HG03097 (cell line): ENCODE results near the gene MIB2.

Experiments used
- ATAC-seq: cut with Tn5 transposase; IDR thresholded peaks from one replicate; pipeline ENCODE4 v1.9.1; 2021; ENCODE audit not compliant: unreplicated experiment, low FRiP score

The MIB2 gene

DNA sequence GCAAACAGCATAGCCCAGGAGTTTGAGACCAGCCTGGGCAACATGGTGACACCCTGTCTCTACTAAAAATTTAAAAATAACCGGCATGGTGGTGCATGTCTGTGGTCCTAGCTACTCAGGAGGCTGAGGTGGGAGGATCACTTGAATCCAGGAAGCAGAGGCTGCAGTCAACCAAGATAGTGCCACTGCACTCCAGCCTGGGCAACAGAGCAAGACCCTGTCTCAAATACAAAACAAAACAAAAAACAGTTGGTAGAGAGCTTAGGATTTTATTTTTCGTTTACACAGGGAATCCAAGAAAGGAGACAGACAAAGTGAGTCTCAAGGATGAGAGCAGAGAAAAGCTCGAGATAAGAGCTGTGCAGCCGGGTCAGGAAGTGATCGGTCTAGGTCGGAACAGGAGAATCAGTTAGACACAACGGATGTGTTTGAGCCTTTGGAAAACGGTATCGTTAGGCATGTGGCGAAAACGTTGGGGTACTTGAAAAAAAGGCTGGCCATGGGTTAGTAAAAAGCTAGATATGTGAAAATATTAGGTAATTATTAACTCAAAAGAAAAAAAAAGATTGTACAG lies 1.7 kb upstream of the MIB2 start:
- ATAC-seq: no peak

DNA sequence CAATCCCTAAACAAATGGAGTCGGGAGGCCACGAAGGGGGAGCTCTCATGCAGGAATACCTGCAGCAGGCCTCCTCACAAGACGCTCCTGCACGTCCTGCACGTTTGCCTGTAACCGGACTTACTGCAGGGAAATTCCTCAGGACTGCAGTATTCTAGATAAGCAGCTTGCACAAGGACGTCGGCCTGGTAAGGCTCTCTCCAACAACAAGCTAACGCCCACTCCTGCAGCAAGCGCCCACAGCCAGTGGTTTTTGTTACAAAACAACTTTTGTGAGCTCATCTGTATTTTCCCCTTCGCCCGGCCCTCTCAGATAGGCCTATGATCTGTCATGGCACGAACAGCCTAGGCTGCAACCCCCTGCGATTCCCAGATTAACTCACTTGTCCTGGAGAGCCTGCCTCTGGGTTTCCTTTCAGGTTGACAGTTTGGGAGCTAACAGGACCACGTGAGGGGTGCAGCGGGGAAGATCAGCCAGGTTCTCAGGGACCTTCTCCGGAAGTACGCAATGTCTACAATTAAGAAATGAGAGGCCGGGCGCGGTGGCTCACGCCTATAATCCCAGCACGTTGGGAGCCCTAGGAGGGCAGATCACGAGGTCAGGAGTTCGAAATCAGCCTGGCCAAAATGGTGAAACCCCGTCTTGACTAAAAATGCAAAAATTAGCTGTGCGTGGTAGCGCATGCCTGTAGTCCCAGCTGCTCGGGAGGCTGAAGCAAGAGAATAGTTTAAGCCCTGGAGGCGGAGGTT lies 921 bp upstream of the MIB2 start:
- ATAC-seq: no peak

DNA sequence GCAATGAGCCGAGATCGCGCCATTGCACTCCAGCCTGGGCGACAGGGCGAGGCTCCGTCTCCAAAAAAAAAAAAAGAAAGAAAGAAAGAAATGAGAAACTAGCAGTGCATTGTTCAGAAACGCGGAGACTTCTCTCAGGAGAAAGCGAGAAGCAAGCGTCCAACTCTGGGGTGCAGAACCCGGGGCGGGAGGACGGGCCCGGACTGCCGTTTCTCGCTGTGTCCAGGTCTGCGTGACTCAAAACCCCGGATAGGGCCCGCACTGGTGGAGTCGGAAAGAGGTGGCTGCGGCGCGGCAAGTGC lies 395 bp upstream of the MIB2 start:
- ATAC-seq: no peak

DNA sequence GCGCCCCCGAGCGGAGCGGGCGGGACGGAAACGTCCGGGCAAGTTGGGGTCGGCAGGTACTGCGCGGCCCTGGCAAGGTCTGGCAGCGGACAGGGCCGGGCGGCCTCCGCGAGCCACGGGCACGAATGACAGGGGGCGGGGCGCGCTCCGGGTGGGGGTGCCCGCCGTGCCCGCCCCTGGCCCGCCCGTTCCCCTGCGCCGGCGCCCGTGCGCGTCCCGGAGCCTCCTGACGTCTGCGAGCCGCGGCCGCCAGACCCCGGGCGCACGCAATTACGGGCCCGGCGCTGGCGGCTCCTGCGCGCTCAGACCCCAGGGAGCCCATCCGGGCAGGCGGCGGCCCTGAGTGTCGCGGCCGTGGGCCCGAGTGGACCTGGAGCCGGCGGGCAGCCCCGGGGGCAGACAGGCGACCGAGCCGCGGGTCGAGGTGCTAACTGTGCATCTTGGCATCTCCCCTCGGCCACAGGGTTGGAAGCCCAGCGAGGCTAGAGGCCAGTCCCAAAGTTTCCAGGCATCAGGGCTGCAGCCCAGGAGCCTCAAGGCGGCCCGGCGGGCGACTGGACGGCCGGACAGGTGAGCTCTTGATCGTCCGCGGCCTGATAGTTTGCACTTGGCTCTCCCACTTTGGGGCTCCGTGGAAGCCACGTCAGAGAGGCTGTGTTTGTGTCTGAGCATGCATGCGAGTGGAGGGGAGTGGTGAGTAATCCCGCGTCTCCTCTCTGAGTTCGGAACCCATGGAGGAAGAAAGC lies 918 bp downstream of the MIB2 start:
- ATAC-seq: no peak

DNA sequence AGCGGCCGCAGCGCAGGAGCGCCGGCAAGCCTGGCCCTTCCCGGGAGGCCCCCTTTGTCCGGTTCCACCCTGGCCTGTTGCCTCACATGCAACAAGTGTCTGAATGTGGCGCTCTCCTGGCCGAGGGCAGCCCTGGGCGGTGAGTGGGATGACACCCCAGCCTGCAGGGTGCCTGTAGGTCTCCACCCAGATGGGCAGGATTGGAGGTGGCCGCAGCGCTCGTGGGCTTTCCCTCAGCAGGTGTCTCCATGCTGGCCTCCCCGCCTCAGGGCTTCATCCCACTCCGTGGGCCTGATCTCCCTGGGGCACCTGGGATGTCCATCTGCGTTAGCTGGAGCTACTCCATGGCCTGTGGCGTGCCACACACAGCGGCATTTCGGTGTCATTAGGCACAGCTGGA lies 1.5 kb downstream of the MIB2 start:
- ATAC-seq: no peak

DNA sequence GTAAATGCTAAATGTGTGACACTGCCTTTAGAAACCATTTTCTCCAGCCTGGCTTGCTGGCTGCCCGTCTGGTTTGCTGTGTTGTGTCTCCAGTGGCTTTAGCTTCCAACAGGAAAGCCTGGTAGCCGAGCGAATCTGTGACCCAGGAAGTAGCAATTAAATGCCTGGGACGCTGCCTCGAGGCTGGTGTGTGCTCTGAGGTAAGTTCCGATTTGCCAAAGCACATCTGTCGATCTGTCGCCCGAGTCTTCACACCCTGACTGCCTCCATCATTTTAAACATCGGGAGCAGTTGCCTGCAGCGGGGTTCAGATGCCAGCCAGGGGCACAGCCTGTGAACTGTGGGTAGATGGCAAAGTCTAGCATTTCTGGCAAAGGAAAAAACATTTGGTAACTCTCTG lies 2.2 kb downstream of the MIB2 start:
- no peak for ATAC-seq

DNA sequence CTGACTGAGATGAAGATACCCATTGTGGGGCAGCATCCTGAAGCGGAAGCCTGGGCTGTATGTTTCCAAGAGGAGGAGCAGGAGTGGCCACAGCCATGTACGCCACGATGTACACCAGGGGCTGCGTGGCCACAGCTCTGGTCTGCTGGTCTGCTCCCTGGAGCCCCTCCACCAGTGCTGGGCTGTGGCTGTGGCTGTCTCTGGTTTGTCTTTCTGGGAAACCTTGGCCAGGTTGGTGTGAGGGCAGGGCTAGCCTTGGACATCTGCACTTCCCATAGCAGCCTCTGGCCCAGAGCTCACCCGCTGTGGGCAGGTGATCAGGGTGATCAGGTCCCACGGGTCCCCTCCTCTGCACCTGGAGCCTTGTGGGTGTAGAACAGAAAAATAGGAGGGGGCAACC lies 2.6 kb downstream of the MIB2 start:
- no peak for ATAC-seq

DNA sequence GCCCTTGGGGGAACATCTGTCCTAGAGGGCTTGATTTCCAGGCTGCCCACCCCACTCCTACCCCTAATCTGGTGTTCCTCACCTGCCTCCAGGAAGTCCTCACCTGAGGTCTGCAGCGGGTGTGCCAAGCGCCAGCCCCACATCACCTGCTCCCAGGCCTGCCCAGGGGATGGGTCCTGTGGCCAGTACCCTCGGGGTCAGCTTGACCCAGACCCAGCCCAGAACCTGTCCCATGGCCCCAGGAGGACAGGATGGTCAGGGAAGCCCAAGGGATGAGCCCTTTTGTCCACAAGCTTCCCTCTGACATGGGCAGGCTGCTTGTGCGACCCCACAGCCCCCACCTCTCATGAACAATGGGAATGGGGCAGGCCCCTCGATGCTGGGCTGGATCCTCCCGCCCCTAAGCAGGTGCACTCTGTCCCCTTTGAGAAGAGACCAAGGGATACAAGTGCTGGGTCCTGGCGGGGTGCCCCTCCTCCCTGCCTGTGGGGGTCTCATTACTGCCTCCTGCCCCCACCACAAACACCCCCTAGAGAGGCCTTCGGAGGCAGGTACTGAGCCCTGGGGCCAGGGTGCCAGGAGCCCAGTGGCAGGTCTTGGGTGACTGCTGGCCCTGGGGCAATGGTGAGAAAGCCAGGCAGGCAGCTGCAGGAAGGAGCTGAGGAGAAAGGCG lies 3.2 kb downstream of the MIB2 start:
- ATAC-seq: no peak

DNA sequence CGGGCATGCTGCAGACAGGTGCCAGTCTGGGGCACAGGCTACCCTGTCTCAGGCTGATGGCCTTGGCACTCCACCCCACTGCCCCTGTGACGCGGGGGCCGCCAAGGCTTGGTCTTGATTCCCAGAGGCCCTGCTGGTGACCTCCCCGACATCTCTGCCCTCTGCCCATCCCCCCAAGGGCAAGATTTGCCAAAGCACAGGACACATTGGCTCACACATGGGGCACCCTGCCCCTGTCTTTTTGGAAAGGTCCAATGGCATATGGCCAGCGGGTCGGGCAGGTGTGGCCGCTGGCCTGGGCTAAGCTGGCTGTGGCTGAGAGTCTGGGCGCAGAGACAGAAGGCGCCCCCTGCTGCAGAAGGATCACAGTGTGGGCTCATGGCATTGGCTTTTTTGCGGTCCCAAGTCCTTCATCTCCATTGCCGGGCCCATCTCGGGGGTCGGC lies 4.6 kb downstream of the MIB2 start:
- ATAC-seq: no peak

DNA sequence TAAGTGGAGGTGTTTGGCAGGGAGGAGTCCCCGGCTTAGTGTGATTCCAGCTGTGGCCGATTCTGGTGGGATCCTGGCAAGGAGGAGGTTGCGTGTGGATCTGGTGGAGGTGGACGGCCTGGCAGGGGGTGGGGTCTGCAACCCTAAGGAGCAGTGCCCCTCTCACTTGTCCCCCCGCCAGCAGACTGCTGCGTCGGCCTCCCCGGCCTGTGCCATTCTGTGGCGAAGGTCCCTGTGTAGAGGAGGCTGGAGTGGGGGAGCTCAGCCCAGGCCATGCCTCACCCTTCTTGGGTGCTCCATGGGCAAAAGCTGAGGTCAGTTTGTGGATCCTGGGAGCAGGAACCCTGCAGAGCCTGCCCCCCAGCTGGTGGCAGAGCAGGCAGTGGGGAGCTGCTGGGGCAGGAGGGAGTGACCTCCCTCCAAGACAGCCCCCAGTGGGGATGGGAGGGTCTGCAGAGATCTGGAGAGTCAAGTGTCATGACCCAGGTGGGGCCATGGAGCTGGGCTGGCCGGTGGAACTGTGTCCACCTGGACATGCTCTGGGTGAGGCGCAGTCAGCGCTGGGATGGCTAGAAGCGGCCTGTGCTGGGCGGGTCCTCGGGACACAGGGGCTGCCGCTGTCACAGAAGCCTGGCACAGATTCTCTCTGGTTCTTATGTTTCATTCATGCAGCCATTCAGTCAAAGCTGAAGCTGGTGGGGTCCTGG lies 5.3 kb downstream of the MIB2 start:
- no peak for ATAC-seq

DNA sequence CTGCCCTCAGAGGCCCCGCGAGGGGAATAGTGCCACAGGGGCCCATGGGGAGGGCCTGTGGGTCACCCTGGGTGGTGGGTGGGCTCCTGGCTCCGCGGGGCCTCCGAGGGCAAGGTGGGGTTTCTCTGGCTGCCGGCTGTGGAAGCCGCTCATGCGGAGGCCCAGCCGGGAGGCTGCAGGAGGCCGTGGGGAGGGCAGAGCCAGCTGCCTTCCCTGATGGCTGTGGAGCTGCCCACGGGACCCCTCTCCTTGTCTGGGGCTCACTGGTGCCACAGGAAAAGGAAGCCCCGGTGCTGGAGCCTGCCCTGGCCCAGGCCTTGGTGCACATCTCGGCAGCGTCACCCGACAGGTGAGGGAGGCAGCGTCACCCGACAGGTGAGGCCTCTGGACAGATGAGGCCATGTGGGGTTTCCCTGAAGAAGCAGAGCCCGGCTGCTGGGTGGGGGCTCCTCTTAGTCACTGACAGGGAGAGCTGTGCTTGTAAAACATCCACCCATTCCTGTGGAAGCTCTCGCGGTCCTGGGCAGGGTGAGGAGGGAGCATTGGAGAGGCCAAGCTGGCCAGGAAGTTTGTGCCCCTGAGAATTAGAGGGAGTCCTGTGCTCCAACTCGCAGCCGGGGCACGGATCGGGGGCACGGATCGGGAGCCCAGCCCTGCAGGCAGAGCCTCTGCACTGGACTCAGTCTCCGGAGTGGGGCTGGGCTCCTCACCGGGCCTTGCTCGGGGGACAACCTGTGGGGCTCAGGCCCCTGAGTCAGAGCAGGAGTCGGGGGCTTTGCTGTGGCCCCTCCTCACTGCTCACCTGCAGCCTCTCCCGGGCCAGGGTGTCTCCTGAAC lies 6.1 kb downstream of the MIB2 start:
- no peak for ATAC-seq

DNA sequence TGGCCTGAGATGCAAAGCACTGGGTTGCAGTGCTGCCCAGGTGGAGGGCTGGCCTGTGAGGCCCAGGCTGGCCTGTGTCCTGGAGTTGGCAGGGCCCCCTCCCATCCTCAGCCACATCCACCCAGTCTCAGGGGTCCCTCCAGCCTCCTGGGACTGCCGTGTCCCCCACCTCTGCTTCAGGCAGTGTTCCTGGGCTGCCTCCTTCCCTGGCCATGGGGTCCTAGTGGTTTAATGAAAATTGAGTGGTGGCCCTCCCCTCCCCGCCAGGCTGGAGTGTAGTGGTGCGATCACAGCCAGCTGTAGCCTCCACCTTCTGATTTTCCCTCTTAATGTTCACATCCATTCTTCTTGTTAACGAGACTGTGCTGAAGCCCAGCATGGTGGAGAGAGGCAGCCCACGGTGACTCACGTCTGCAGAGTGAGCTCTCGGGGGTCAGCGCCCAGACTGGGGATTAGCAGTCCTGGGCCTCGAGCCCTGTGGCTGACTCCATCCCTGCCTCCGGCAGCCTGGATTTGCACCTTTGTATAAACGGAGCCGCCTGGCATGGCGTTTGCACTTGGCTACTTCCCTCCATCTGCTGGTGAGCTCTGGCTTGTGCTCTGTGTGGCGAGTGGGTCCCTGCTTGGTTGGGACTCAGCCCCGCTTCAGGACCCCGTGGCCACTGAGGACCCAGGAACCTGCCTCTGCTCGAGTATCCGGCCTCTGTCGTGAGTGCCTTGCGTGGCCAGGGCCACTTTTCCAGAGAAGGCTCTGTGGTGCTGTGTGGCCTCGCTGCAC lies 6.9 kb downstream of the MIB2 start:
- no peak for ATAC-seq

DNA sequence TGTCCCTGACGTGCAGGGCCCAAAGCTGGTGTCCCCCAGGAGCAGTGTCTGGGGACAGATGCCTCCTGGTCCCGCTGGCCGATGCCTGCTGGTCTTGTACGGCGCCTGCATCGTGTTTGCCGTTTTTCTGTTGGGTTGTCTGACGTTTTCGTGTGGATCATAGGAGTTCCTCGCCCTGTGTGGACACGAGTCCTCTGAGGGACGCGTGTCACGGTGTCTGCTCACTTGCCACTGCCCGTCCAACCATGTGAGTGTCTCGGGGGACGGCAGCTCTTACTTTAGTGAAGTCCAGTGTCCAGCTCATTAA lies 7.4 kb downstream of the MIB2 start:
- no peak for ATAC-seq

DNA sequence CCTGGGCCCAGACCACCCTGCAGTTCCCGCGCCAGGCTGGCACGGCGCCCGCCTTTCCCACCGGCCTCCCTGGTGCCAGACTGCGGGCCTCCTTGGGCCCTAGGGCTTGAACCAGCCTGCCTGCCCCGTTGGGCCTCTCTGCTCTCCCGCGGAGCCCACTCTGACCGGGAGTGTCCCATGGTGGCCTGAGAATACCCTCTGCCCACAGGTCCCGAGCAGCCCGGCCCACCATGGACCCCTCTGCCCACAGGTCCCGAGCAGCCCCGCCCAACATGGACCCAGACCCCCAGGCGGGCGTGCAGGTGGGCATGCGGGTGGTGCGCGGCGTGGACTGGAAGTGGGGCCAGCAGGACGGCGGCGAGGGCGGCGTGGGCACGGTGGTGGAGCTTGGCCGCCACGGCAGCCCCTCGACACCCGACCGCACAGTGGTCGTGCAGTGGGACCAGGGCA lies 7.9 kb downstream of the MIB2 start:
- ATAC-seq: no peak

DNA sequence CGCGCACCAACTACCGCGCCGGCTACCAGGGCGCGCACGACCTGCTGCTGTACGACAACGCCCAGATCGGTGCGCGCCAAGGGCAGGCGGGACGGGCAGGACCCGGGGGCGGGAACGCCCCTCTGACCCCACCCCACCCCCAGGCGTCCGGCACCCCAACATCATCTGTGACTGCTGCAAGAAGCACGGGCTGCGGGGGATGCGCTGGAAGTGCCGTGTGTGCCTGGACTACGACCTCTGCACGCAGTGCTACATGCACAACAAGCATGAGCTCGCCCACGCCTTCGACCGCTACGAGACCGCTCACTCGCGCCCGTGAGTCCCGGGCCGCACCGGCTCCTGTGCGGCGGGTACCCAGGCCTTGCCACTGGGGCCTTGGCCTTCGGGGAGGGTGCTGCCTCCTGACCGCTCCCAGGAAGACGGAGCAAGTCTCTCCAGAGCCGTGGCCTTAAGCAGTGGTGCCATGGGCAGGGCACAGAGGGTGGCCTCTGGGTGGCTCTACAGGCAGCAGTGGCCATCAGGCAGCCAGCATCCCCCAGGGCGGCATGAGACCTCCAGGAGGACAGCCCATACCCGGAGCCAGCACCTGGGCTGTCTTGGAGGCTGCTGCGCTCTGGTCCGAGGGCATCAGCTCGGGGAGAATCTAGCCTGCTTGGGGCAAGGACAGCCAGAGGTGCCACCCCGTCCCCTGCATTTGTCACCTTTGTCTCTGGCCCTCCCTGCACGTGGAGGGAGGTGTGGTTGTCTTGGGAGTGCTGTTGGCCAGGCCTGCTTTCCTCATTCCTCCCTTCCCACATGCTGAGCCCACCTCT lies 8.5 kb downstream of the MIB2 start:
- no peak for ATAC-seq

DNA sequence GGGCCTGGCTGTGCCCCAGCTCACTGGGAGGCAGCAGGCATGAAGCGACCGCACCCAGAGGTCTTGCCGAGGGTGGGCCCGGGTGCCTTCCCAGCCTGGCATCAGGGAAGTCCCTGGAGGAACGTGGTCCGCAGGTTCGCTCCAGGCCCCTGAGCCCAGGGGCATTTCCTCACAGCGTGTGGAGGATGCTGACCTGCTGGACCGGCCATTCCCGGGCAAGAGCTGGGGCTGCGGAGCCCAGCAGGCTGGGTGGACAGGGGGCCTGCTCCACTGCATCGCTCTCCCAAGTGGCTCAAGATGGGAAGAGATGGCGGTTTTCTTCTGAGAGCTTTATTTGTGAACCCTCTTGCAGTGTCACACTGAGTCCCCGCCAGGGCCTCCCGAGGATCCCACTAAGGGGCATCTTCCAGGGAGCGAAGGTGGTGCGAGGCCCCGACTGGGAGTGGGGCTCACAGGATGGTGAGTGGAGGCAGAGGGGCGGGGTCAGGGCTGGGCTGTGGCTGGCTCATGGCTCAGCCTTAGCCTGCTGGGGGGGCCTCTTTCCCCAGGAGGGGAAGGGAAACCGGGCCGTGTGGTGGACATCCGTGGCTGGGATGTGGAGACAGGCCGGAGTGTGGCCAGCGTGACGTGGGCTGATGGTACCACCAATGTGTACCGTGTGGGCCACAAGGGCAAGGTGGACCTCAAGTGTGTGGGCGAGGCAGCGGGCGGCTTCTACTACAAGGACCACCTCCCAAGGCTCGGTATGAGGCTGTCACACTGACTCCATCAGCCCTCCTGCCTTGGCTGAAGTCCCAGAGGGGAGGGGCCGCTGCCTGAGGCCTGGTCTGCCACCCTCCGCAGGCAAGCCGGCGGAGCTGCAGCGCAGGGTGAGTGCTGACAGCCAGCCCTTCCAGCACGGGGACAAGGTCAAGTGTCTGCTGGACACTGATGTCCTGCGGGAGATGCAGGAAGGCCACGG lies 9.4 kb downstream of the MIB2 start:
- ATAC-seq: no peak

DNA sequence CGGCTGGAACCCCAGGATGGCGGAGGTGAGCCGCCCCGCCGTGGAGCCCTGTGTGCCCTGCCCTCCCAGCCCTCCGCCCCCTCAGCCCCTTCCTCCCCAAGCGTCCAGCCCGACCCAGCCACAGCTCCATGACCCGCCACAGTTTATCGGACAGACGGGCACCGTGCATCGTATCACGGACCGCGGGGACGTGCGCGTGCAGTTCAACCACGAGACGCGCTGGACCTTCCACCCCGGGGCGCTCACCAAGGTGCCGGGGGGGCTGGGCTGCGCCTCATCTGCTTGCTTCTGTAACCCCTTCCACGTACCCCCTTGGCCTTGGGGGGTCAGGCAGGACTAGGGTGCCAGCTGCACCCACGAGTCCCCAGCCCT lies 10.1 kb downstream of the MIB2 start:
- no peak for ATAC-seq

DNA sequence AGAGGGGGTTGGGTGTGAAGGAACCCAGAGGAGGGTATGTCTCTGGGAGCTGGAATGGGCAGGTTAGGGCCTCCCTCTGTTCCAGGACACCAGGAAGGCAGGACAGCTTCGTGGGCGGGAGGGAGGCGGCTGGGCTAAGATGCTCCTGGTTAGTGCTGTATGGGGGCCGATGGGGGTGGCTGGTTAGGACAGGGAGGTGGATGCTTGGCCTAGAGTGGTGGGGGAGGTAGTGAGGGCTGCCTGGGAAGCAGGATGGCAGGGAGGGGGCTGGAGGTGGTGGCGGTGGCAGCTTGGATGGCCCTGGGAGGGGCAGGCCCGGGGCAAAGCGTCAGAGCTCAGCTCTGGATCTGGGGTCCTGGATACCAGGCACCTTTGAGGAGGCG lies 10.5 kb downstream of the MIB2 start:
- no peak for ATAC-seq
